ENCODE results near the gene RNU6-9.

GRCh38 chr19:861756-862580 lies 31.3 kb upstream of the RNU6-9 start:
- TF ChIP-seq PPARA (CRISPR knock-in tag; IDR thresholded peaks at IDR 0.05; ENCODE audit: borderline replicate concordance): no peak
- TF ChIP-seq, protein P1, sequence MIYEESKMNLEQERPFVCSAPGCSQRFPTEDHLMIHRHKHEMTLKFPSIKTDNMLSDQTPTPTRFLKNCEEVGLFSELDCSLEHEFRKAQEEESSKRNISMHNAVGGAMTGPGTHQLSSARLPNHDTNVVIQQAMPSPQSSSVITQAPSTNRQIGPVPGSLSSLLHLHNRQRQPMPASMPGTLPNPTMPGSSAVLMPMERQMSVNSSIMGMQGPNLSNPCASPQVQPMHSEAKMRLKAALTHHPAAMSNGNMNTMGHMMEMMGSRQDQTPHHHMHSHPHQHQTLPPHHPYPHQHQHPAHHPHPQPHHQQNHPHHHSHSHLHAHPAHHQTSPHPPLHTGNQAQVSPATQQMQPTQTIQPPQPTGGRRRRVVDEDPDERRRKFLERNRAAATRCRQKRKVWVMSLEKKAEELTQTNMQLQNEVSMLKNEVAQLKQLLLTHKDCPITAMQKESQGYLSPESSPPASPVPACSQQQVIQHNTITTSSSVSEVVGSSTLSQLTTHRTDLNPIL (CRISPR knock-in tag; IDR thresholded peaks at IDR 0.05; ENCODE audit: low read depth): no peak
- no peak for TF ChIP-seq OSR1 (CRISPR knock-in tag; IDR thresholded peaks at IDR 0.05)
- TF ChIP-seq, protein P2, sequence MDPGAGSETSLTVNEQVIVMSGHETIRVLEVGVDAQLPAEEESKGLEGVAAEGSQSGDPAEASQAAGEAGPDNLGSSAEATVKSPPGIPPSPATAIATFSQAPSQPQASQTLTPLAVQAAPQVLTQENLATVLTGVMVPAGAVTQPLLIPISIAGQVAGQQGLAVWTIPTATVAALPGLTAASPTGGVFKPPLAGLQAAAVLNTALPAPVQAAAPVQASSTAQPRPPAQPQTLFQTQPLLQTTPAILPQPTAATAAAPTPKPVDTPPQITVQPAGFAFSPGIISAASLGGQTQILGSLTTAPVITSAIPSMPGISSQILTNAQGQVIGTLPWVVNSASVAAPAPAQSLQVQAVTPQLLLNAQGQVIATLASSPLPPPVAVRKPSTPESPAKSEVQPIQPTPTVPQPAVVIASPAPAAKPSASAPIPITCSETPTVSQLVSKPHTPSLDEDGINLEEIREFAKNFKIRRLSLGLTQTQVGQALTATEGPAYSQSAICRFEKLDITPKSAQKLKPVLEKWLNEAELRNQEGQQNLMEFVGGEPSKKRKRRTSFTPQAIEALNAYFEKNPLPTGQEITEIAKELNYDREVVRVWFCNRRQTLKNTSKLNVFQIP (CRISPR knock-in tag; IDR thresholded peaks at IDR 0.05; ENCODE audit: borderline replicate concordance, low read depth): no peak
- no peak for TF ChIP-seq BACH2 (CRISPR knock-in tag; IDR thresholded peaks at IDR 0.05; ENCODE audit: borderline replicate concordance)
- TF ChIP-seq ZFP30 (CRISPR knock-in tag; IDR thresholded peaks at IDR 0.05): no peak
- TF ChIP-seq, protein P3, sequence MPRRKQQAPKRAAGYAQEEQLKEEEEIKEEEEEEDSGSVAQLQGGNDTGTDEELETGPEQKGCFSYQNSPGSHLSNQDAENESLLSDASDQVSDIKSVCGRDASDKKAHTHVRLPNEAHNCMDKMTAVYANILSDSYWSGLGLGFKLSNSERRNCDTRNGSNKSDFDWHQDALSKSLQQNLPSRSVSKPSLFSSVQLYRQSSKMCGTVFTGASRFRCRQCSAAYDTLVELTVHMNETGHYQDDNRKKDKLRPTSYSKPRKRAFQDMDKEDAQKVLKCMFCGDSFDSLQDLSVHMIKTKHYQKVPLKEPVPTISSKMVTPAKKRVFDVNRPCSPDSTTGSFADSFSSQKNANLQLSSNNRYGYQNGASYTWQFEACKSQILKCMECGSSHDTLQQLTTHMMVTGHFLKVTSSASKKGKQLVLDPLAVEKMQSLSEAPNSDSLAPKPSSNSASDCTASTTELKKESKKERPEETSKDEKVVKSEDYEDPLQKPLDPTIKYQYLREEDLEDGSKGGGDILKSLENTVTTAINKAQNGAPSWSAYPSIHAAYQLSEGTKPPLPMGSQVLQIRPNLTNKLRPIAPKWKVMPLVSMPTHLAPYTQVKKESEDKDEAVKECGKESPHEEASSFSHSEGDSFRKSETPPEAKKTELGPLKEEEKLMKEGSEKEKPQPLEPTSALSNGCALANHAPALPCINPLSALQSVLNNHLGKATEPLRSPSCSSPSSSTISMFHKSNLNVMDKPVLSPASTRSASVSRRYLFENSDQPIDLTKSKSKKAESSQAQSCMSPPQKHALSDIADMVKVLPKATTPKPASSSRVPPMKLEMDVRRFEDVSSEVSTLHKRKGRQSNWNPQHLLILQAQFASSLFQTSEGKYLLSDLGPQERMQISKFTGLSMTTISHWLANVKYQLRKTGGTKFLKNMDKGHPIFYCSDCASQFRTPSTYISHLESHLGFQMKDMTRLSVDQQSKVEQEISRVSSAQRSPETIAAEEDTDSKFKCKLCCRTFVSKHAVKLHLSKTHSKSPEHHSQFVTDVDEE (CRISPR knock-in tag; IDR thresholded peaks at IDR 0.05): no peak
- TF ChIP-seq PATZ1 (CRISPR knock-in tag; IDR thresholded peaks at IDR 0.05; ENCODE audit: borderline replicate concordance): no peak
- no peak for TF ChIP-seq ZFP3 (CRISPR knock-in tag; IDR thresholded peaks at IDR 0.05)
- no peak for TF ChIP-seq ZNF8 (CRISPR knock-in tag; IDR thresholded peaks at IDR 0.05)
- TF ChIP-seq RARB (CRISPR knock-in tag; IDR thresholded peaks at IDR 0.05): no peak
- TF ChIP-seq GLIS3 (CRISPR knock-in tag; IDR thresholded peaks at IDR 0.05): no peak
- TF ChIP-seq ZNF70 (CRISPR knock-in tag; IDR thresholded peaks at IDR 0.05): no peak

All from SK-N-SH treated with all-trans-retinoic acid at 6 μM for 48 hours (cell line).